Adrenal gland (tissue), 12 donors: ENCODE data around the gene ZCCHC9. TPM values are rescaled to one million over a fixed set of nuclear protein-coding genes. Genes with fewer than 3 reads are reported as not detected.
"Not testable (repeated sequence)": the region's sequence is repeated elsewhere in the genome, so short reads cannot be mapped to it uniquely, and the experiment has no call there.

ENCODE experiments used
- DNase-seq, 7 donors: peaks; one replicate each; pipeline ENCODE4 v3.0.0-alpha.2; 2019 to 2020
- H3K27ac ChIP-seq, 5 donors: fragments of 200-600 bp; sonication (generic) in 4 of 5; 1 replicate in 3 of 5; 2 replicates in 2 of 5; pipeline versions ENCODE4 v1.5.1 to v1.8.0; 2016 to 2020; ENCODE audit warnings: mild to moderate bottlenecking in 1 of 5
- H3K27me3 ChIP-seq: fragments of 200-600 bp; 2 replicates; pipeline ENCODE4 v1.8.0; 2021
- H3K36me3 ChIP-seq, 2 donors: fragments of 200-600 bp; replicated peaks in 1 of 2; 1 replicate in 1 of 2; 2 replicates in 1 of 2; pipeline versions ENCODE4 v1.5.1 to v1.8.0; 2018 to 2022
- H3K4me1 ChIP-seq, 2 donors: fragments of 200-600 bp; replicated peaks in 1 of 2; 1 replicate in 1 of 2; 2 replicates in 1 of 2; pipeline versions ENCODE4 v1.5.1 to v1.8.0; 2018 to 2021
- H3K4me3 ChIP-seq, 4 donors: fragments of 200-600 bp; sonication (generic) in 3 of 4; one replicate each; pipeline ENCODE4 v1.5.1; 2016 to 2018
- H3K9me3 ChIP-seq, 3 donors: fragments of 200-600 bp; sonication (generic) in 1 of 3; replicated peaks in 1 of 3; 1 replicate in 2 of 3; 2 replicates in 1 of 3; pipeline versions ENCODE4 v1.5.1 to v1.8.0; 2016 to 2021
- CTCF ChIP-seq, 6 experiments: fragments of 450-650 bp in 4 of 6; fragments of 200-600 bp in 2 of 6; sonication (generic) in 1 of 6; IDR thresholded peaks; 1 replicate in 5 of 6; 2 replicates in 1 of 6; pipeline versions ENCODE4 v1.5.1 to v1.8.0; 2016 to 2021; ENCODE audit warnings: antibody characterized with exemption in 6 of 6, mild to moderate bottlenecking in 2 of 6, moderate library complexity in 1 of 6
- POLR2A ChIP-seq, 2 donors: fragments of 450-650 bp; IDR thresholded peaks; one replicate each; pipeline ENCODE4 v1.6.1; 2017; ENCODE audit warnings: antibody characterized with exemption in 2 of 2, mild to moderate bottlenecking in 2 of 2, moderate library complexity in 1 of 2
- WGBS, 4 donors: extraction: QIAGEN DNeasy Blood & Tissue Kit in 2 of 4; methylation state at CpG; one replicate each; pipeline versions ENCODE4 v1.1.5 to v1.1.7; 2013 to 2017; 5-methylcytosine and 5-hydroxymethylcytosine counted together
- intact Hi-C, 2 donors: fragments of 100-400 bp; cut with DNase I; formaldehyde crosslinking; loops; one replicate each; pipeline versions ENCODE4 v1.14.1 to v1.15.0; 2022 to 2023
- polyA plus RNA-seq, 3 donors: library from polyadenylated mRNA; stranded (reverse); fragments of 200-250 nt in 2 of 3; fragments of 350-450 nt in 1 of 3; fragmentation: Illumina TruSeq in 1 of 3; extraction: RNeasy Lipid Tissue Mini Kit (QIAGEN cat#74804) in 1 of 3; gene quantifications; one replicate each; pipeline ENCODE4 v1.2.3, GENCODE V29; 2013 to 2014
- total RNA-seq, 9 donors: library from RNA; depleted of rRNA in 4 of 9; stranded (reverse); fragments of >200 nt in 4 of 9; fragments of 120-200 nt in 1 of 9; fragmentation: NEBNext Ultra II Directional in 1 of 9; extraction: Animal tissue kit (Norgen Biotek cat#: 25700) in 1 of 9; gene quantifications; one replicate each; pipeline versions ENCODE4 v1.1.0 to v1.2.4, GENCODE V29; 2013 to 2023
- donor health status: healthy with polysubstance abuse.
- donor health status: Bipolar disorder and iron deficiency.
- donor health status: DM: yes; HTN: yes; CAD: no.
- donor health status: DM: no; HTN: no; CAD: no.
- donor health status: DM: no; HTN: no; CAD: no.
- donor health status: DM: yes; HTN: yes; CAD: no.

Gene ZCCHC9
- total and polyA plus RNA-seq, 12 donors, result 10.0 to 35.5 (median 20.0) TPM

- no peak for TF ChIP-seq CTCF (IDR thresholded peaks at IDR 0.05)
- TF ChIP-seq POLR2A (IDR thresholded peaks at IDR 0.05), result no peak
- Histone ChIP-seq H3K27me3 (no peaks in the 10 kb centered on the region), H3K9me3 (no peaks in the 10 kb centered on the region), H3K4me1 (no peaks in the 10 kb centered on the region), H3K27ac (no peak overlapping the region), H3K4me3 (no peak overlapping the region), H3K36me3 (no peaks in the 10 kb centered on the region)
- no peak for DNase-seq
- intact Hi-C loops, result no loop called here
- 62 to 77% (median 69%) methylated on average over 3 of the region's 3 CpGs for WGBS, 4 donors
Measured at GRCh38 chr5:81286059-81286617, 15.2 kb upstream of the ZCCHC9 start.

GRCh38 chr5:81288021-81288433 is 13.4 kb upstream of the ZCCHC9 start:
- no peak for DNase-seq
- Histone ChIP-seq H3K36me3 (no peaks in the 10 kb centered on the region), H3K27ac (no peak overlapping the region), H3K9me3 (peaks cover 0 to 7% (median 0%) of the 10 kb centered on the region in 3 donors), H3K4me3 (no peak overlapping the region), H3K27me3 (no peaks in the 10 kb centered on the region), H3K4me1 (no peaks in the 10 kb centered on the region)
- intact Hi-C loops, result no loop called here
- TF ChIP-seq POLR2A (IDR thresholded peaks at IDR 0.05) (no peak), CTCF (IDR thresholded peaks at IDR 0.05) (no peak)
- 87 to 92% (median 91%) methylated on average over 4 of the region's 4 CpGs for WGBS, 4 donors

GRCh38 chr5:81290146-81290545 is 11.2 kb upstream of the ZCCHC9 start:
- Histone ChIP-seq H3K4me1 (no peaks in the 10 kb centered on the region), H3K9me3 (peaks cover 0 to 7% (median 0%) of the 10 kb centered on the region in 3 donors), H3K27ac (no peak overlapping the region), H3K36me3 (no peaks in the 10 kb centered on the region), H3K4me3 (no peak overlapping the region), H3K27me3 (no peaks in the 10 kb centered on the region)
- TF ChIP-seq POLR2A (IDR thresholded peaks at IDR 0.05) (no peak), CTCF (IDR thresholded peaks at IDR 0.05) (no peak)
- WGBS, 4 donors, result 79 to 91% (median 86%) methylated on average over 1 of the region's 1 CpG
- no peak for DNase-seq
- intact Hi-C loops, result no loop called here

GRCh38 chr5:81292130-81292529 is 9.3 kb upstream of the ZCCHC9 start:
- WGBS, 4 donors, result 78 to 85% (median 83%) methylated on average over 2 of the region's 2 CpGs
- H3K9me3 ChIP-seq, result peaks cover 0 to 7% (median 0%) of the 10 kb centered on the region in 3 donors
- no peak overlapping the region for H3K4me3 ChIP-seq
- intact Hi-C loops, result no loop called here
- no peak for DNase-seq
- TF ChIP-seq CTCF (IDR thresholded peaks at IDR 0.05) (no peak), POLR2A (IDR thresholded peaks at IDR 0.05) (no peak)
- no peaks in the 10 kb centered on the region for H3K27me3 ChIP-seq
- H3K36me3 ChIP-seq, result no peaks in the 10 kb centered on the region
- H3K27ac ChIP-seq, result no peak overlapping the region
- H3K4me1 ChIP-seq, result no peaks in the 10 kb centered on the region

GRCh38 chr5:81294021-81294420 is 7.4 kb upstream of the ZCCHC9 start:
- H3K27ac ChIP-seq, H3K4me1 ChIP-seq, H3K36me3 ChIP-seq, intact Hi-C loops, DNase-seq, H3K27me3 ChIP-seq, H3K4me3 ChIP-seq, H3K9me3 ChIP-seq: not testable (repeated sequence)
- 91 to 100% (median 94%) methylated on average over 5 of the region's 5 CpGs for WGBS, 4 donors
